RWPE2 (cell line): ENCODE measurements around the gene MRPS15.

Source experiments
- ATAC-seq: fragments of 200-7000 bp; cut with Tn5 transposase; 3 replicates; pipeline ENCODE4 v1.9.1; 2021; ENCODE audit warnings: low read depth
- DNase-seq: peaks from one replicate; pipeline ENCODE4 v3.0.0-alpha.2; 2020; ENCODE audit warnings: low spot score
- H3K27ac ChIP-seq: fragments of 450-650 bp; 2 replicates; pipeline ENCODE4 v1.5.1; 2017; ENCODE audit warnings: mild to moderate bottlenecking; ENCODE audit not compliant: poor library complexity, severe bottlenecking
- H3K27me3 ChIP-seq: fragments of 250-450 bp; sonication (Bioruptor Pico); 2 replicates; pipeline ENCODE4 v1.5.1; 2021; ENCODE audit warnings: mild to moderate bottlenecking, moderate library complexity; ENCODE audit not compliant: insufficient read depth, poor library complexity, severe bottlenecking
- H3K36me3 ChIP-seq: fragments of 250-450 bp; sonication (Bioruptor Pico); 2 replicates; pipeline ENCODE4 v1.5.1; 2020; ENCODE audit warnings: low read depth, mild to moderate bottlenecking, moderate library complexity
- H3K4me1 ChIP-seq: fragments of 250-450 bp; sonication (Bioruptor Pico); 2 replicates; pipeline ENCODE4 v1.5.1; 2021; ENCODE audit warnings: mild to moderate bottlenecking, moderate library complexity; ENCODE audit not compliant: insufficient read depth, poor library complexity, severe bottlenecking
- H3K4me3 ChIP-seq: fragments of 250-450 bp; sonication (Bioruptor Pico); 2 replicates; pipeline ENCODE4 v1.5.1; 2021; ENCODE audit warnings: mild to moderate bottlenecking, moderate library complexity; ENCODE audit not compliant: severe bottlenecking
- H3K9me3 ChIP-seq: fragments of 250-450 bp; sonication (Bioruptor Pico); 2 replicates; pipeline ENCODE4 v1.5.1; 2021; ENCODE audit warnings: mild to moderate bottlenecking, moderate library complexity; ENCODE audit not compliant: severe bottlenecking
- CTCF ChIP-seq: fragments of 450-650 bp; IDR thresholded peaks from one replicate; pipeline ENCODE4 v1.5.1; 2017; ENCODE audit warnings: mild to moderate bottlenecking, moderate library complexity; ENCODE audit not compliant: poor library complexity, severe bottlenecking

Gene MRPS15

GRCh38 chr1:36467027-36467410, 2.8 kb upstream of the MRPS15 start:
- H3K27ac ChIP-seq, result no peak overlapping the region
- no peak for DNase-seq
- no peaks in the 10 kb centered on the region for H3K27me3 ChIP-seq
- peaks cover 10% of the 10 kb centered on the region for H3K4me1 ChIP-seq
- H3K4me3 ChIP-seq, result no peak overlapping the region
- no peak for TF ChIP-seq CTCF
- peaks cover 8% of the 10 kb centered on the region for H3K36me3 ChIP-seq
- ATAC-seq, result no peak
- no peaks in the 10 kb centered on the region for H3K9me3 ChIP-seq

GRCh38 chr1:36466370-36467026, 2.3 kb upstream of the MRPS15 start:
- no peak for ATAC-seq
- Histone ChIP-seq H3K27me3 (no peaks in the 10 kb centered on the region), H3K36me3 (peaks cover 13% of the 10 kb centered on the region), H3K4me1 (peaks cover 10% of the 10 kb centered on the region), H3K27ac (peak overlapping the region; percentile 64), H3K4me3 (no peak overlapping the region), H3K9me3 (no peaks in the 10 kb centered on the region)
- DNase-seq, result no peak
- TF ChIP-seq CTCF, result no peak

GRCh38 chr1:36465731-36466369, 1.7 kb upstream of the MRPS15 start:
- peaks cover 10% of the 10 kb centered on the region for H3K4me1 ChIP-seq
- peaks cover 19% of the 10 kb centered on the region for H3K36me3 ChIP-seq
- H3K27ac ChIP-seq, result peak overlapping the region; percentile 64
- no peak for TF ChIP-seq CTCF
- ATAC-seq, result no peak
- no peaks in the 10 kb centered on the region for H3K9me3 ChIP-seq
- no peak overlapping the region for H3K4me3 ChIP-seq
- H3K27me3 ChIP-seq, result no peaks in the 10 kb centered on the region
- DNase-seq, result no peak

- Histone ChIP-seq H3K36me3 (peaks cover 30% of the 10 kb centered on the region), H3K27me3 (no peaks in the 10 kb centered on the region), H3K27ac (peak overlapping the region; percentile 64), H3K4me3 (peak overlapping the region; percentile 91), H3K9me3 (no peaks in the 10 kb centered on the region), H3K4me1 (peaks cover 10% of the 10 kb centered on the region)
- TF ChIP-seq CTCF, result no peak
- DNase-seq (no peak), ATAC-seq (peak; percentile 55)
Observed at GRCh38 chr1:36464605-36465393, 615 bp upstream of the MRPS15 start.

- peak overlapping the region; percentile 91 for H3K4me3 ChIP-seq
- DNase-seq, result no peak
- H3K9me3 ChIP-seq, result no peaks in the 10 kb centered on the region
- peak; percentile 15; the same call in 2 of the 3 replicates for ATAC-seq
- no peak for TF ChIP-seq CTCF
- H3K4me1 ChIP-seq, result peaks cover 10% of the 10 kb centered on the region
- H3K36me3 ChIP-seq, result peaks cover 42% of the 10 kb centered on the region
- H3K27me3 ChIP-seq, result no peaks in the 10 kb centered on the region
- peak overlapping the region; percentile 64 for H3K27ac ChIP-seq
Observed at GRCh38 chr1:36463463-36463802, 751 bp downstream of the MRPS15 start.
